ENCODE measurements around the gene LDB1. TPM values are rescaled to one million over a fixed set of nuclear protein-coding genes. Genes with fewer than 3 reads are reported as not detected.

The LDB1 gene
- total and polyA plus RNA-seq, 10 of the 15 experiments (the other 5 are each of a cell fraction or from before 2014, with no cell fraction given): 1.7 to 71.5 (median 36.9) TPM

DNA sequence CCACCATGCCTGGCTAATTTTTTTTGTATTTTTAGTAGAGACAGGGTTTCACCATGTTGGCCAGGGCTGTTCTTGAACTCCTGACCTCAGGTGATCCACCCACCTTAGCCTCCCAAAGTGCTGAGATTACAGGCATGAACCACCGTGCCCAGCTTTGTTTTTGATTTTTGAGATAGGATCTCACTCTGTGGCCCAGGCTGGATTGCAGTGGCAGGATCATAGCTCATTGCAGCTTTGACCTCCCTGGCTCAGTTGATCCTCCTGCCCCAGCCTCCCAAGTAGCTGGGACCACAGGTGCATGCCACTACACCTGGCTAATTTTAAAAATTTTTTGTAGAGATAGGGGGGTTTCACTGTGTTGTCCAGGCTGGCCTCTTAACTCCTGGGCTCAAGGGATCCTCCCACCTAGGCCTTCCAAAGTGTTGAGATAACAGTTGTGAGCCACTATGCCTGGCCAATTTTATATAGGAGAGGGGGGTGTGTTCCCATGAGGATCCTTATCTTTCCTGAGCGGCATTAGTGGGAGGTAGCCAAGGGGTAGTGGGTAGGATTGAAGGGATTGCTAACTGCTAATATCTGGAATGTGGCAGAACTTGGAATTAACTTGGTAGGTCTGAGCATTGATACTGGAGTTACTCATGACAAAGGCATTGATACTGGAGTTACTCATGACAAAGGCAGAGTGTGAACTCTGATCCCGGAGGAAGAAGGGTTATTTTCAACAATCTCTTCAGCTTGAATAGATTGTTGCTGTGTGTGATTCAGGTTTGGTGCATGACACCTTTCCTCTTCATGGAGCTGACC is 31.0 kb upstream of the LDB1 start:
- Histone ChIP-seq H3K9ac (ENCODE audit: control insufficient read depth, insufficient read depth, low read length) (peak overlapping the region; percentile 50; the same call in 1 of the 2 replicates), H3K4me2 (ENCODE audit: control insufficient read depth, insufficient read depth) (peak overlapping the region; percentile 77; the same call in 1 of the 2 replicates), H4K20me1 (ENCODE audit: control insufficient read depth, insufficient read depth) (no peaks in the 10 kb centered on the region; the same call in 1 of the 2 replicates), H3K79me2 (ENCODE audit: control insufficient read depth, insufficient read depth, low read length) (peaks cover 42% of the 10 kb centered on the region), H3K36me3 (ENCODE audit: control insufficient read depth in 2 of 2, insufficient read depth in 2 of 2, low read length in 1 of 2) (peaks cover 26 to 28% of the 10 kb centered on the region in 2 experiments; a peak in 3 of 4 replicates), H3K9me3 (replicated peaks; ENCODE audit: control insufficient read depth, insufficient read depth, low read length) (no peaks in the 10 kb centered on the region), H3K27me3 (replicated peaks in 1 of 2; ENCODE audit: control insufficient read depth in 2 of 2, insufficient read depth in 2 of 2, low read length in 1 of 2) (no peaks in the 10 kb centered on the region), H2AFZ (ENCODE audit: control insufficient read depth, low read depth, low read length) (peak overlapping the region; percentile 18), H3K4me1 (ENCODE audit: control insufficient read depth, insufficient read depth, low read length) (peaks cover 9% of the 10 kb centered on the region), H3K27ac (ENCODE audit: control insufficient read depth, insufficient read depth) (peak overlapping the region; percentile 59), H3K4me3 (0 out of 2 replicates have a peak overlapping the region, but pooled peaks have one; percentile 57)
- ATAC-seq (no peak), FAIRE-seq (no peak), DNase-seq (ENCODE audit: low read depth, low spot score) (no peak)
- in situ Hi-C loops (cut with MboI): no loop called here
- intact Hi-C loops (cut with micrococcal nuclease; ENCODE audit: unreplicated experiment): no loop called here
- 12% methylated on average over 3 of the region's 3 CpGs for WGBS (ENCODE audit: insufficient coverage, insufficient replicate concordance, low lambda C conversion rate, missing lambda C conversion rate)
- TSS peak; percentile 94 for BruUV-seq (replicated peaks)
- SMC1A ChIA-PET (ENCODE audit: uncharacterized antibody, unreplicated experiment): interaction anchor here (0.5 to 5.0 kb wide), 7 partner anchors 13 to 36 kb away, joined by 3 to 29 read pairs (median 5); partner anchors contain the start of gene PPRC1
- POLR2A ChIA-PET: interaction anchor here (1.0 to 2.6 kb wide), 10 partner anchors 9 to 333 kb away, joined by 3 to 19 read pairs (median 4); partner anchors contain the start of genes GBF1, OGA and PPRC1
- RAD21 ChIA-PET (ENCODE audit: unreplicated experiment): interaction anchor here (0.6 to 2.1 kb wide), 7 partner anchors 12 to 271 kb away, joined by 3 to 12 read pairs (median 5); partner anchors contain the start of gene PPRC1
- CTCF ChIA-PET: interaction anchor here (1.0 to 3.0 kb wide), 8 partner anchors 13 to 248 kb away, joined by 3 to 24 read pairs (median 6); partner anchors contain the start of gene PPRC1
- TF ChIP-seq, protein P1, sequence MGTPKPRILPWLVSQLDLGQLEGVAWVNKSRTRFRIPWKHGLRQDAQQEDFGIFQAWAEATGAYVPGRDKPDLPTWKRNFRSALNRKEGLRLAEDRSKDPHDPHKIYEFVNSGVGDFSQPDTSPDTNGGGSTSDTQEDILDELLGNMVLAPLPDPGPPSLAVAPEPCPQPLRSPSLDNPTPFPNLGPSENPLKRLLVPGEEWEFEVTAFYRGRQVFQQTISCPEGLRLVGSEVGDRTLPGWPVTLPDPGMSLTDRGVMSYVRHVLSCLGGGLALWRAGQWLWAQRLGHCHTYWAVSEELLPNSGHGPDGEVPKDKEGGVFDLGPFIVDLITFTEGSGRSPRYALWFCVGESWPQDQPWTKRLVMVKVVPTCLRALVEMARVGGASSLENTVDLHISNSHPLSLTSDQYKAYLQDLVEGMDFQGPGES (IDR thresholded peaks at IDR 0.05): no peak
- TF ChIP-seq LARP7 (IDR thresholded peaks at IDR 0.05) (no peak), HDGF (IDR thresholded peaks at IDR 0.05) (no peak), MYB (IDR thresholded peaks at IDR 0.05; ENCODE audit: borderline replicate concordance, low read depth, low read length) (no peak), CREM (IDR thresholded peaks at IDR 0.05; ENCODE audit: low read depth) (no peak), SREBF1 (IDR thresholded peaks at IDR 0.05; ENCODE audit: low read length) (no peak), RELA (IDR thresholded peaks at IDR 0.05; ENCODE audit: borderline replicate concordance, partially characterized antibody) (no peak), TBL1XR1 (IDR thresholded peaks at IDR 0.05; ENCODE audit: low read depth, low read length) (no peak), HDAC6 (IDR thresholded peaks at IDR 0.05; ENCODE audit: unreplicated experiment) (no peak), FOXK2 (IDR thresholded peaks at IDR 0.05) (no peak), NBN (IDR thresholded peaks at IDR 0.05) (no peak), IKZF1 (conservative IDR thresholded peaks at IDR 0.05) (no peak)
- TF ChIP-seq, protein P2, sequence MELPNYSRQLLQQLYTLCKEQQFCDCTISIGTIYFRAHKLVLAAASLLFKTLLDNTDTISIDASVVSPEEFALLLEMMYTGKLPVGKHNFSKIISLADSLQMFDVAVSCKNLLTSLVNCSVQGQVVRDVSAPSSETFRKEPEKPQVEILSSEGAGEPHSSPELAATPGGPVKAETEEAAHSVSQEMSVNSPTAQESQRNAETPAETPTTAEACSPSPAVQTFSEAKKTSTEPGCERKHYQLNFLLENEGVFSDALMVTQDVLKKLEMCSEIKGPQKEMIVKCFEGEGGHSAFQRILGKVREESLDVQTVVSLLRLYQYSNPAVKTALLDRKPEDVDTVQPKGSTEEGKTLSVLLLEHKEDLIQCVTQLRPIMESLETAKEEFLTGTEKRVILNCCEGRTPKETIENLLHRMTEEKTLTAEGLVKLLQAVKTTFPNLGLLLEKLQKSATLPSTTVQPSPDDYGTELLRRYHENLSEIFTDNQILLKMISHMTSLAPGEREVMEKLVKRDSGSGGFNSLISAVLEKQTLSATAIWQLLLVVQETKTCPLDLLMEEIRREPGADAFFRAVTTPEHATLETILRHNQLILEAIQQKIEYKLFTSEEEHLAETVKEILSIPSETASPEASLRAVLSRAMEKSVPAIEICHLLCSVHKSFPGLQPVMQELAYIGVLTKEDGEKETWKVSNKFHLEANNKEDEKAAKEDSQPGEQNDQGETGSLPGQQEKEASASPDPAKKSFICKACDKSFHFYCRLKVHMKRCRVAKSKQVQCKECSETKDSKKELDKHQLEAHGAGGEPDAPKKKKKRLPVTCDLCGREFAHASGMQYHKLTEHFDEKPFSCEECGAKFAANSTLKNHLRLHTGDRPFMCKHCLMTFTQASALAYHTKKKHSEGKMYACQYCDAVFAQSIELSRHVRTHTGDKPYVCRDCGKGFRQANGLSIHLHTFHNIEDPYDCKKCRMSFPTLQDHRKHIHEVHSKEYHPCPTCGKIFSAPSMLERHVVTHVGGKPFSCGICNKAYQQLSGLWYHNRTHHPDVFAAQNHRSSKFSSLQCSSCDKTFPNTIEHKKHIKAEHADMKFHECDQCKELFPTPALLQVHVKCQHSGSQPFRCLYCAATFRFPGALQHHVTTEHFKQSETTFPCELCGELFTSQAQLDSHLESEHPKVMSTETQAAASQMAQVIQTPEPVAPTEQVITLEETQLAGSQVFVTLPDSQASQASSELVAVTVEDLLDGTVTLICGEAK (IDR thresholded peaks at IDR 0.05; ENCODE audit: borderline replicate concordance): no peak
- TF ChIP-seq, protein P3, sequence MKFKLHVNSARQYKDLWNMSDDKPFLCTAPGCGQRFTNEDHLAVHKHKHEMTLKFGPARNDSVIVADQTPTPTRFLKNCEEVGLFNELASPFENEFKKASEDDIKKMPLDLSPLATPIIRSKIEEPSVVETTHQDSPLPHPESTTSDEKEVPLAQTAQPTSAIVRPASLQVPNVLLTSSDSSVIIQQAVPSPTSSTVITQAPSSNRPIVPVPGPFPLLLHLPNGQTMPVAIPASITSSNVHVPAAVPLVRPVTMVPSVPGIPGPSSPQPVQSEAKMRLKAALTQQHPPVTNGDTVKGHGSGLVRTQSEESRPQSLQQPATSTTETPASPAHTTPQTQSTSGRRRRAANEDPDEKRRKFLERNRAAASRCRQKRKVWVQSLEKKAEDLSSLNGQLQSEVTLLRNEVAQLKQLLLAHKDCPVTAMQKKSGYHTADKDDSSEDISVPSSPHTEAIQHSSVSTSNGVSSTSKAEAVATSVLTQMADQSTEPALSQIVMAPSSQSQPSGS (IDR thresholded peaks at IDR 0.05; ENCODE audit: low read length): no peak
- TF ChIP-seq, protein P4, sequence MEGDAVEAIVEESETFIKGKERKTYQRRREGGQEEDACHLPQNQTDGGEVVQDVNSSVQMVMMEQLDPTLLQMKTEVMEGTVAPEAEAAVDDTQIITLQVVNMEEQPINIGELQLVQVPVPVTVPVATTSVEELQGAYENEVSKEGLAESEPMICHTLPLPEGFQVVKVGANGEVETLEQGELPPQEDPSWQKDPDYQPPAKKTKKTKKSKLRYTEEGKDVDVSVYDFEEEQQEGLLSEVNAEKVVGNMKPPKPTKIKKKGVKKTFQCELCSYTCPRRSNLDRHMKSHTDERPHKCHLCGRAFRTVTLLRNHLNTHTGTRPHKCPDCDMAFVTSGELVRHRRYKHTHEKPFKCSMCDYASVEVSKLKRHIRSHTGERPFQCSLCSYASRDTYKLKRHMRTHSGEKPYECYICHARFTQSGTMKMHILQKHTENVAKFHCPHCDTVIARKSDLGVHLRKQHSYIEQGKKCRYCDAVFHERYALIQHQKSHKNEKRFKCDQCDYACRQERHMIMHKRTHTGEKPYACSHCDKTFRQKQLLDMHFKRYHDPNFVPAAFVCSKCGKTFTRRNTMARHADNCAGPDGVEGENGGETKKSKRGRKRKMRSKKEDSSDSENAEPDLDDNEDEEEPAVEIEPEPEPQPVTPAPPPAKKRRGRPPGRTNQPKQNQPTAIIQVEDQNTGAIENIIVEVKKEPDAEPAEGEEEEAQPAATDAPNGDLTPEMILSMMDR (IDR thresholded peaks at IDR 0.05 in 2 of 3, conservative IDR thresholded peaks at IDR 0.05 in 1 of 3; ENCODE audit: control insufficient read depth in 2 of 3, extremely low read depth in 1 of 3, insufficient read depth in 1 of 3, low read depth in 3 of 3, low read length in 3 of 3): no peak

All from GM12878 (cell line).